Muscle of back (tissue), 11 donors: ENCODE data around the gene FXR2. TPM values are rescaled to one million over a fixed set of nuclear protein-coding genes. Genes with fewer than 3 reads are reported as not detected.

Experiments
- DNase-seq, 3 donors: peaks; one replicate each; pipeline versions ENCODE4 v3.0.0 to v3.0.0-alpha.2; 2013
- polyA plus RNA-seq, 10 donors: library from polyadenylated mRNA; unstranded; fragments of 120-200 nt; gene quantifications; one replicate each; pipeline ENCODE4 v1.2.1, GENCODE V29; 2013; ENCODE audit not compliant: insufficient read length in 10 of 10

The FXR2 gene
- polyA plus RNA-seq, 10 donors: 32.0 to 41.2 (median 39.2) TPM

DNA sequence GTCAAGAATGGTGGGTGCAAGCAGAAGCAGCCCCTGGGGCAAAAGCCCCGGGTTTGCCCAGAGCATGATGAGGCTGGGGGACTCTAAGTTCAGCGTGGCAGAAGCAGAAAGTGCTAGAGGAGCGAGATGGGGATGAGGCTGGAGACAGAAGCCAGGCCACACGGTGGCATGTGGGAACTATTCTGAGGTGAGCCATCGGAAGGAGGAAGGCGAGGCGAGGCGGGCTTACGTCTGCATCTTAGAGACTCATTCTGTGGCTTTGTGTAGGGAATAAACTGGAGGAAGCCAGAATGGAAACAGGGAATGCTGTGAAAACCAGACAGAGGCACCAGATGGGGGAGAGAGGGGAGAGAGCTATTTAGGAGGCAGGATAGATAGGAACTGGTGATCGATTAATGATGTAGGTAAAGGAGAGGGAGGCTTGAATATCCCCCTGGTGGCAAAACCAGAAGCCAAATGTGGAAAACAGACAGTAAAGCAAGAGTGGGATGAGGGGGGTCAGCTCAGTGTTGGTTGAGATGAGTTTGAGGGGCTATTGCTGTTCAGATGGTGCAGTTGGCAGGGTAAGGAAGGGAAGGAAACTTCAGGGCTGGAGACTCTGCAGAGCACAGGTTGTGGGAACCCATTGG lies 59.3 kb downstream of the FXR2 start:
- DNase-seq: peak in 1 of 3 donors; percentile 40

DNA sequence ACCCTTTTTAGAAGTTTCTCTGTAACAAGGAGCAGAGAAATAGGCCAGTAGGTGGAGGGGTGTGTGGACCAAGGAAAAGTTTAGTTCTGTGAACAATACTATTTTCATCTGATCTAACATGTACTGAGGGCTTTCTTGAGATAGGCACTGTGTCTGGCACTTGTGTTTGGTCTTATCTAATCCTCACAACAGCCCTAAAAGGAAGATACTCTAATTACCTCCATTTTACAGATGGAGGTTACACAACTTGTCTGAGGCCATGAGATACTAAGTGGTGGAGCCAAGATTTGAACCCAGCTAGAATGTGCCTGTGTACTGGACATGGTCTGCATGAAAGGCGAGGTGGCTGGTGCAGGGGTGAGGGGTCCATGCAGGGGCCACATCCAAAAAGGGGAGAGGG lies 61.3 kb downstream of the FXR2 start:
- DNase-seq: no peak

DNA sequence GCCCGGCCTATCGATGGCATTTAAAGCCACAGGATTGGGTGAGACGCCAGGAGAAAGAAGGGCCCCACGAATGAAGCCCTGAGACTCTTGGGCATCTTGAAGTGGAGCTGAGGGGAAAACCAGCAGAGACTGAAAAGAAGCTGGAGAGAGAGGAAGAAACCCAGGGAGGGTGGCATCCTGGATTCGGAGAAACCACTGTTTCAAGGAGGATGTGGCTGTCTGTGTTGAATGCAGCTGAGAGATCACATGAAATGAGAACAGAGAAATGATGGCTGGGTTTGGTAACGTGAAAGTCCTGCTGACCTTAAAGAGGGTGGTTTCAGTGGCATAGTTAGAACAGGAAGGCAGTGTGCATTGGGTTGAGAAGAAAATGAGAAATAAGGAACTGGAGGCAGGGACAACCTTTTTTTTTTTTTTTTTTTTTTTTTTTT lies 62.1 kb downstream of the FXR2 start:
- DNase-seq: peak in 1 of 3 donors; percentile 32

DNA sequence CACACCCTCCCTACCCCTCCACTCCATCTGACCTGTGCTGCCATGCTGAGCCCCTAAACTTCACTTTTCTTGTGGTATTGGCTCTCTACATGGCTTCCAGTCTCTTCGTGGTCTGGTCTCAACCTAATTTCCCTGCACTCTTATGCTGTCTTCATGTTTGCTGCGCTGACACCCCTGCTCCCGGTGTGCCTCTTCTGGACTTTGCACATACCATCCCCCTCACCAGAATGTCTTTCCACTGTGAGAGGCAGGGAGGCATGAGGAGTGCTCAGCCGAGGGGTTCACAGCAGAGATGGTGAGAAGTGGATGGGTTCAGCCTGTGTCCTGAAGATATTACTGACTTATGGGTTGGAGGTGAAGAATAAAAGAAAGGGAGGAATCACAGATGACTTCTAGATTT lies 63.3 kb downstream of the FXR2 start:
- no peak for DNase-seq

DNA sequence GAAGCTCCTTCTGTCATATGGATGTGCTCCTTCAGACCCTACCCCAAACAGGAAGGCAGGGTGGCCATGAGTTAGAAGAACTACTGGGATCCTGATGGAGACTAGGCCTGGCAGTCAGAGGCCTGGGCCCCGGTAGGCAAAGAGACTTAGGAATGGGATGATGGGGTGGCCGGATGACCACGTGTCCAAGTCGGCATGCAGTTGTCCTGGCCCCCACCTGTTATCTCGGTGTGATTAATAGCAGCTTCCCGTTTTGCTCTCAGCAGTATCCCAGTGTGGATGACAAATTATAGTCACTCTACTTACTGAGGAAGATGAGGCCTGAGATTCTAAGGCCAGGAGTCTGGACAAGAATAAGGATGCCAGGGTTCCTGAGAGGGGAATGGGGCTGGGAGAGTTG lies 64.4 kb downstream of the FXR2 start:
- DNase-seq: no peak

DNA sequence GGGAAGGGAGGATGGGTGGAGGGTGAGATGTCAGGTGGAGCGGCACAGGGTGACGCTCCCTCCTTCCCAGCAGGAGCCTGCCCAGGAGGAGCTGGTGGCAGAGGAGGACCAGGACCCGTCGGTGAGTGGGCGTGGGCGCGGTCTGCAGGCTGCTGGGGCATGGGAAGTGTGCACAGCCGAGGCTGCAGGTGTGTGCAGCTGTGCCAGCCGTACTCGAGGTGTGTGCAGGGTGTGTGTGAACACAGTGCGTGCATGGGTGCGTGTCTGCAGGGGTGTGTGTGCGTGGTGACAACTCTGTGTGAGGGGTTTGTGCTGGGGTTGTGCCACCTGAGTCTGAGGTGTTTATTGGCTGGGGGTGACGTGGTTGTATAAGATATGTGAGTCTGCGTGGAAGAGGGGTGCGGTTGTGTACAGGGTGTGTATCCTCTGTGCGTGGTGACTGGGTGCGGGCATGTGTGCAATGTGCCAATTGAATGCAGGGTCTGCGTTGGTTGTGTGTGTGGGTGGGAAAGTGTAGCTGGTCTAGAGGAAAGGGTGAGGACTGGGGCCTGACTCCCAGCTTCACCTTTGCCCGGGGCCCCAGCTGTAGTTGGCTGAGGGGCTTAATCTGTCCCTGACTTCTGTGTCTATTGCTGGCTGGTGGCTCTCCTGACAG lies 65.2 kb downstream of the FXR2 start:
- no peak for DNase-seq

DNA sequence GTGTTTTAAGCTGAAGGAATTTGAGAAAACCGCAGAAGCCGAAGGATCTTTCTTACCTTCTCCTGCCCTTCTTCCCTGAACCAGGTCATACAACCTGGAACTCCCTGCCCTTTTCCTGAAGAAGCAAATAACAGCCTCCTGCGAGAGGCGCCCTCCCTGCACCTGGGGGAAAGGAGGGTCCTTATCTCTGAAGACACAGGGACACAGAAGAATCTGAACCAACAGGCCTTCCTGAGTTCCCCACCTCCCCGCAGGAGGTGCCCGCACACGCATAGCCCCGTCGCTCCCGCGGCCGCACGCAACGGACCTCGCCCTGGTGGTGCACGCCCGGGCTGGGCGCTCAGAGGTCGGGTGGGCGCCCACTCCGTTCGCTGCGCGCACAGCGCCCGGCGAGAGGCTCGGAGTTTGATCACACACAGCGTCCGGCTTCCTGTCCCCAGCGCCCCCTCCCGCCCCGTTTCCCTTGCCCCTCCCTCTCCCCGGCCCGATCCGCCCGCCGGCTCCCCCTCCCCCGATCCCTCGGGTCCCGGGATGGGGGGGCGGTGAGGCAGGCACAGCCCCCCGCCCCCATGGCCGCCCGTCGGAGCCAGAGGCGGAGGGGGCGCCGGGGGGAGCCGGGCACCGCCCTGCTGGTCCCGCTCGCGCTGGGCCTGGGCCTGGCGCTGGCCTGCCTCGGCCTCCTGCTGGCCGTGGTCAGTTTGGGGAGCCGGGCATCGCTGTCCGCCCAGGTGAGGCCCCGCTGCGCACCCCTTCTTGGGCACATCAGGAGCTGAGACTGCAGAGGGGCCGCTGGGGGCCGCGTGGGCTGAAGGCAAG lies 65.9 kb downstream of the FXR2 start, which contains the start of gene TNFSF12:
Gene TNFSF12, plus strand, starts transcription at position 474 of the 816 bp plus-strand sequence. Its CDS starts 96 bp downstream, at position 570.
- peak in 1 of 3 donors; percentile 85 for DNase-seq

DNA sequence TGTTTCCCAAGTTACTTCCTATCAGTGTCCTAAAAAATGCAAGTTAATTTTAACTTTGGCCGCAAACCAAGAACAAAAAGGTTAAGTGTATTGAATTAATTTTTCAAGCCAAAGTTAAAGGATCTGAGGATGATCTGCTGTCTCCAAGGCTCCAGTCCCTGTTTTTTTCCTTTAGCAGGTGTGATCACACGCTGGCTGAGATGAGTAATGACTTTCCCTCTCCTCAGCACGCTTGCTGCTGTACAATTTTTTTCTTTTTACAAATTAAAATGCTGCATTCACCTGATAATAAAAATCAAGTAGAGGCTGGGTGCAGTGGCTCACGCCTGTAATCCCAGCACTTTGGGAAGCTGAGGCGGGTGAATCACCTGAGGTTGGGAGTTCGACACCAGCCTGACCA lies 69.8 kb downstream of the FXR2 start:
- no peak for DNase-seq

Other genes starting within 250 kb of the FXR2 start
- gene TNK1, start 233.8 kb downstream of the FXR2 start, polyA plus RNA-seq: 1 to 10 TPM in 2 of 10 donors, under 1 TPM in 7, not detected in 1; 0.22 to 1.4 (median 0.69) TPM
- 10 to 100 TPM; 20.4 to 35.0 (median 27.2) TPM for gene PLSCR3, start 220.4 kb downstream of the FXR2 start, polyA plus RNA-seq
- gene TMEM256, start 210.8 kb downstream of the FXR2 start, polyA plus RNA-seq: 10 to 100 TPM; 49.0 to 60.9 (median 54.0) TPM
- gene NLGN2, start 207.1 kb downstream of the FXR2 start, polyA plus RNA-seq: 10 to 100 TPM; 19.9 to 33.1 (median 25.5) TPM
- not detected for gene SPEM1, start 194.6 kb downstream of the FXR2 start, polyA plus RNA-seq
- not detected for gene SPEM2, start 189.3 kb downstream of the FXR2 start, polyA plus RNA-seq
- under 1 TPM in 1 of 10 donors, not detected in 9; 0.04 TPM for gene SPEM3, start 186.0 kb downstream of the FXR2 start, polyA plus RNA-seq
- gene TMEM102, start 179.5 kb downstream of the FXR2 start, polyA plus RNA-seq: 1 to 10 TPM in 4 of 10 donors, under 1 TPM in 6; 0.52 to 1.4 (median 0.92) TPM
- 1 to 10 TPM; 1.3 to 5.1 (median 3.1) TPM for gene FGF11, start 175.4 kb downstream of the FXR2 start, polyA plus RNA-seq
- gene CHRNB1, start 169.8 kb downstream of the FXR2 start, polyA plus RNA-seq: 10 to 100 TPM; 51.8 to 85.8 (median 71.8) TPM
- gene ZBTB4, start 135.3 kb downstream of the FXR2 start, polyA plus RNA-seq: 10 to 100 TPM; 22.1 to 27.1 (median 24.9) TPM
- gene SLC35G6, start 133.5 kb downstream of the FXR2 start, polyA plus RNA-seq: under 1 TPM in 8 of 10 donors, not detected in 2; 0.16 to 0.59 (median 0.20) TPM
- 10 to 100 TPM; 50.2 to 72.7 (median 58.4) TPM for gene POLR2A, start 130.5 kb downstream of the FXR2 start, polyA plus RNA-seq
- gene TNFSF12, start 65.8 kb downstream of the FXR2 start, polyA plus RNA-seq: 10 to 100 TPM; 22.2 to 38.2 (median 29.8) TPM
- 1 to 10 TPM; 2.4 to 6.3 (median 4.0) TPM for gene TNFSF13, start 56.1 kb downstream of the FXR2 start, polyA plus RNA-seq
- 10 to 100 TPM; 34.8 to 44.0 (median 39.9) TPM for gene SENP3, start 53.0 kb downstream of the FXR2 start, polyA plus RNA-seq
- gene CD68, start 35.3 kb downstream of the FXR2 start, polyA plus RNA-seq: 10 to 100 TPM; 23.6 to 41.0 (median 27.5) TPM
- 10 to 100 TPM; 41.0 to 62.0 (median 48.0) TPM for gene MPDU1, start 31.0 kb downstream of the FXR2 start, polyA plus RNA-seq
- gene SOX15, start 24.8 kb downstream of the FXR2 start, polyA plus RNA-seq: 1 to 10 TPM; 1.1 to 4.3 (median 2.0) TPM
- gene SAT2, start 12.9 kb upstream of the FXR2 start, polyA plus RNA-seq: 10 to 100 TPM; 62.1 to 80.1 (median 77.9) TPM
- gene SHBG, start 15.2 kb upstream of the FXR2 start, polyA plus RNA-seq: 1 to 10 TPM in 4 of 10 donors, under 1 TPM in 6; 0.21 to 1.5 (median 0.91) TPM
- 10 to 100 TPM; 12.9 to 38.1 (median 27.0) TPM for gene ATP1B2, start 36.0 kb upstream of the FXR2 start, polyA plus RNA-seq
- 10 to 100 TPM; 32.7 to 50.7 (median 37.4) TPM for gene TP53, start 72.6 kb upstream of the FXR2 start, polyA plus RNA-seq
- 1 to 10 TPM; 6.2 to 9.5 (median 7.6) TPM for gene WRAP53, start 73.6 kb upstream of the FXR2 start, polyA plus RNA-seq
- gene EFNB3, start 90.3 kb upstream of the FXR2 start, polyA plus RNA-seq: 10 to 100 TPM in 1 of 10 donors, 1 to 10 TPM in 9; 3.9 to 10.8 (median 5.1) TPM
- gene DNAH2, start 102.8 kb upstream of the FXR2 start, polyA plus RNA-seq: 1 to 10 TPM; 2.1 to 7.3 (median 4.6) TPM
- 10 to 100 TPM; 11.6 to 15.5 (median 13.4) TPM for gene KDM6B, start 219.3 kb upstream of the FXR2 start, polyA plus RNA-seq
- gene TMEM88, start 240.2 kb upstream of the FXR2 start, polyA plus RNA-seq: 10 to 100 TPM; 17.2 to 28.8 (median 20.3) TPM
- gene NAA38, start 242.7 kb upstream of the FXR2 start, polyA plus RNA-seq: 10 to 100 TPM; 33.1 to 64.6 (median 47.3) TPM
- 1 to 10 TPM; 5.4 to 9.5 (median 8.3) TPM for gene CYB5D1, start 243.1 kb upstream of the FXR2 start, polyA plus RNA-seq